Fibroblast of lung (primary cell): Measurements from ENCODE around the gene KL. TPM values are rescaled to one million over a fixed set of nuclear protein-coding genes. Genes with fewer than 3 reads are reported as not detected.

Experiments used
- DNase-seq, 2 donors: peaks; one replicate each; pipeline versions ENCODE4 v3.0.0 to v3.0.0-alpha.2; 2010; ENCODE audit warnings: low read depth in 2 of 2
- H2AFZ ChIP-seq: 2 replicates; pipeline ENCODE4 v1.5.1; 2012; ENCODE audit warnings: low read length, control low read depth, inconsistent platforms
- H3K27ac ChIP-seq: 2 replicates; pipeline ENCODE4 v1.5.1; 2011; ENCODE audit warnings: low read length, control low read depth; ENCODE audit not compliant: insufficient read depth
- H3K27me3 ChIP-seq: 2 replicates; pipeline ENCODE4 v1.5.1; 2011; ENCODE audit warnings: mild to moderate bottlenecking, low read length; ENCODE audit not compliant: control insufficient read depth, insufficient read depth
- H3K36me3 ChIP-seq: 2 replicates; pipeline ENCODE4 v1.5.1; 2011; ENCODE audit warnings: low read length; ENCODE audit not compliant: control insufficient read depth, insufficient read depth
- H3K4me1 ChIP-seq: 2 replicates; pipeline ENCODE4 v1.5.1; 2011; ENCODE audit warnings: low read length; ENCODE audit not compliant: control insufficient read depth, insufficient read depth; ENCODE audit errors: extremely low read depth
- H3K4me2 ChIP-seq: 2 replicates; pipeline ENCODE4 v1.5.1; 2011; ENCODE audit warnings: low read length, control low read depth; ENCODE audit not compliant: insufficient read depth; ENCODE audit errors: extremely low read depth
- H3K4me3 ChIP-seq, 4 experiments: fragments of 200-600 bp in 1 of 4; sonication (generic) in 1 of 4; replicated peaks in 1 of 4; 2 replicates each; pipeline ENCODE4 v1.5.1; 2011 to 2016; ENCODE audit warnings: low read length in 4 of 4, low read depth in 3 of 4, mild to moderate bottlenecking in 3 of 4, control low read depth in 2 of 4, inconsistent platforms in 1 of 4, mixed read lengths in 1 of 4; ENCODE audit not compliant: insufficient read depth in 1 of 4; ENCODE audit errors: control extremely low read depth in 1 of 4
- H3K79me2 ChIP-seq: 2 replicates; pipeline ENCODE4 v1.5.1; 2012; ENCODE audit warnings: mild to moderate bottlenecking, low read length, inconsistent platforms; ENCODE audit not compliant: control insufficient read depth, insufficient read depth
- H3K9ac ChIP-seq: 2 replicates; pipeline ENCODE4 v1.5.1; 2011; ENCODE audit warnings: mild to moderate bottlenecking, low read length, control low read depth; ENCODE audit not compliant: insufficient read depth
- H3K9me3 ChIP-seq: 2 replicates; pipeline ENCODE4 v1.5.1; 2012; ENCODE audit warnings: low read depth, low read length; ENCODE audit not compliant: control insufficient read depth, insufficient read depth
- H4K20me1 ChIP-seq: 2 replicates; pipeline ENCODE4 v1.5.1; 2011; ENCODE audit warnings: low read length; ENCODE audit not compliant: control insufficient read depth, insufficient read depth; ENCODE audit errors: extremely low read depth
- CTCF ChIP-seq, 2 donors: IDR thresholded peaks in 1 of 2; conservative IDR thresholded peaks in 1 of 2; 1 replicate in 1 of 2; 2 replicates in 1 of 2; pipeline ENCODE4 v1.5.1; 2011 to 2012; ENCODE audit warnings: low read length in 2 of 2, control low read depth in 1 of 2, inconsistent platforms in 1 of 2, low read depth in 1 of 2, mild to moderate bottlenecking in 1 of 2
- EZH2 ChIP-seq: IDR thresholded peaks from 2 replicates; pipeline ENCODE4 v1.5.1; 2012; ENCODE audit warnings: low read length, control low read depth, mild to moderate bottlenecking; ENCODE audit errors: missing control alignments
- polyA plus RNA-seq, 2 donors: library from polyadenylated mRNA; depleted of rRNA in 1 of 2; stranded (reverse) in 1 of 2; unstranded in 1 of 2; fragments of >200 nt; gene quantifications; 2 replicates each; pipeline ENCODE4 v1.2.1, GENCODE V29; 2011 to 2012; ENCODE audit warnings: missing spikeins in 1 of 2
- total RNA-seq: library from RNA; depleted of rRNA; stranded (reverse); fragments of >200 nt; gene quantifications from 2 replicates; pipeline ENCODE4 v1.2.1, GENCODE V29; 2014

KL gene
- total and polyA plus RNA-seq, 2 donors (not counting 1 experiment from before 2014, with no cell fraction given), result 0.17 TPM; not detected in 1

GRCh38 chr13:33099860-33100259 lies 83.6 kb downstream of the KL start:
- no peak for DNase-seq
- TF ChIP-seq CTCF (conservative IDR thresholded peaks at IDR 0.05 in 1 of 2, IDR thresholded peaks at IDR 0.05 in 1 of 2; ENCODE audit: low read depth in 1 of 2, low read length in 2 of 2), result no peak
- no peak for TF ChIP-seq EZH2
- Histone ChIP-seq H4K20me1 (no peaks in the 10 kb centered on the region), H3K27ac (no peak overlapping the region), H2AFZ (no peak overlapping the region), H3K36me3 (no peaks in the 10 kb centered on the region), H3K27me3 (no peaks in the 10 kb centered on the region), H3K9ac (no peak overlapping the region), H3K4me3 (no peak overlapping the region), H3K79me2 (no peaks in the 10 kb centered on the region), H3K4me1 (no peaks in the 10 kb centered on the region), H3K4me2 (no peak overlapping the region), H3K9me3 (no peaks in the 10 kb centered on the region)

- H2AFZ ChIP-seq, result no peak overlapping the region
- no peak overlapping the region for H3K4me2 ChIP-seq
- no peak overlapping the region for H3K27ac ChIP-seq
- TF ChIP-seq EZH2, result no peak
- no peak for TF ChIP-seq CTCF (conservative IDR thresholded peaks at IDR 0.05 in 1 of 2, IDR thresholded peaks at IDR 0.05 in 1 of 2; ENCODE audit: low read depth in 1 of 2, low read length in 2 of 2)
- H3K9ac ChIP-seq, result no peak overlapping the region
- no peaks in the 10 kb centered on the region for H4K20me1 ChIP-seq
- no peaks in the 10 kb centered on the region for H3K9me3 ChIP-seq
- no peaks in the 10 kb centered on the region for H3K36me3 ChIP-seq
- H3K79me2 ChIP-seq, result no peaks in the 10 kb centered on the region
- no peak overlapping the region for H3K4me3 ChIP-seq
- H3K27me3 ChIP-seq, result no peaks in the 10 kb centered on the region
- DNase-seq, result no peak
- no peaks in the 10 kb centered on the region for H3K4me1 ChIP-seq
Observed at GRCh38 chr13:33100886-33101285, 84.7 kb downstream of the KL start.

- Histone ChIP-seq H3K79me2 (no peaks in the 10 kb centered on the region), H3K4me1 (no peaks in the 10 kb centered on the region), H3K9me3 (no peaks in the 10 kb centered on the region), H3K36me3 (peaks cover 5% of the 10 kb centered on the region), H3K27ac (no peak overlapping the region), H4K20me1 (no peaks in the 10 kb centered on the region), H3K9ac (no peak overlapping the region), H2AFZ (no peak overlapping the region), H3K27me3 (no peaks in the 10 kb centered on the region), H3K4me3 (no peak overlapping the region), H3K4me2 (no peak overlapping the region)
- DNase-seq, result no peak
- TF ChIP-seq CTCF (conservative IDR thresholded peaks at IDR 0.05 in 1 of 2, IDR thresholded peaks at IDR 0.05 in 1 of 2; ENCODE audit: low read depth in 1 of 2, low read length in 2 of 2) (no peak), EZH2 (no peak)
Observed at GRCh38 chr13:33101835-33102234, 85.6 kb downstream of the KL start.
